NCI-H146 treated with DMSO at 0.1 percent for 48 hours (cell line): ENCODE measurements around the gene PSMD13.

Experiments used
- DNase-seq: peaks from one replicate; lab custom pipeline; 2025; ENCODE audit not compliant: unreplicated experiment; lab: John Stamatoyannopoulos, UW

The PSMD13 gene

DNA sequence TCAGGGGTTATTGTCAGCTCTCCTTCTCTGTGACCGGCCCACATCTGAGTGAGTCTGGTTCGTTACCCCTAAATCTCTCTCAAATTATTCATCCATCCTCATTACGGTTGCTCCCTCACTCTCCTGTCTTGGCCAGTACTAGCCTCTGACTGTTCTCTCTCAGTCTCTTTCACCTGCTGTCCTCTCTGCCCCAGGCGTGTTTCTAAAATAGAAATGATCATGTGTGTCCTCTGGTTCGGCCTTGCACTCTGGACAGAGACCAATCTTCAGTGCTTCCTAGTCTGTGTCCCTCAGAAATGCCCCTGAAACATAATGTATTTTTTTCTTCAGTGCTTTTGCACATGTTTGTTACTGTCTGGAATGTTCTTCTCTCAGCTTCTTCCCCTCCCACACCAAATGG, 4.9 kb downstream of the PSMD13 start:
- no peak for DNase-seq

GRCh38 chr11:244376-244775, 7.6 kb downstream of the PSMD13 start:
- no peak for DNase-seq

GRCh38 chr11:249062-249461, 12.3 kb downstream of the PSMD13 start:
- no peak for DNase-seq

- DNase-seq = no peak
These were observed 13.5 kb downstream of the PSMD13 start for GRCh38 chr11:250274-250673.

DNA sequence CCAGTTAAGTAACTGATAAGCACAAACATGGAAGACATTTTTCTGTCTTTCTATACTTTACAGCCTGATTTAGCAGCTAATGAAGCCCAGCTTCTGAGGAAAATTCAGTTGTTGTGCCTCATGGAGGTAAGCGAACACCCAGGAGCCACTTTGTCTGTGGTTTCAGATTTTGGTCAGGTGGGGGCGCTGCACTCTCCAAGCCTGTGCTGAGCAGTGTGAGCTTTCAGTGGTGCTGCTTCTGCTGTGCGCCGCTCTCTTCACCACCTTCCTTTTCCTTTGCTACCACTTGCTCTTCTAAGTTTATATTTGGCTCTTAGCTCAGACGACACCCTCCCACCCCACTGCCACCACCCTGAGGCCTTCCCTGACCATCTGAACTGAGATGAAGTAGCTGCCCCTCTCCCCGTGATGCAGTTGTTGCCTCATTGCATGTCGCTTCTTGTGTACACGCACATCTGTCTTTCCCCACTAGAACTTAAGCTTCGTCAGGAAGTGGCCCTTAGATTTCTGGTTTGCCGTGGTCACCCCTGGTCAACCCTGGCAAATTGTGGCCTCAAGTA, 14.0 kb downstream of the PSMD13 start:
- no peak for DNase-seq

DNA sequence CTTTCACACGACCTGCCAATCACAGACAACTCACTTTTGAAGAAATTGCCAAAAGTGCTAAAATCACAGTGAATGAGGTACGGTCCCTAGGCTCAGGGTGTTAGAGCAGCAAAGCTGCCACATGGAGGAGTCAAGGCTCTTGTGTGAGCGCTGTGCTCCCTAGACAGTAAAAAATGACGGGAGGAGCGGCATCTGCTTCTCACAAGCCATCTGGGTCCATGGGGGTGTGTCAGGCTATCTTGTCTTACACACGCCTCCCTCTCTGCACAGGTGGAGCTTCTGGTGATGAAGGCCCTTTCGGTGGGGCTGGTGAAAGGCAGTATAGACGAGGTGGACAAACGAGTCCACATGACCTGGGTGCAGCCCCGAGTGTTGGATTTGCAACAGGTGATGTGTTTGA, 14.8 kb downstream of the PSMD13 start:
- no peak for DNase-seq

DNA sequence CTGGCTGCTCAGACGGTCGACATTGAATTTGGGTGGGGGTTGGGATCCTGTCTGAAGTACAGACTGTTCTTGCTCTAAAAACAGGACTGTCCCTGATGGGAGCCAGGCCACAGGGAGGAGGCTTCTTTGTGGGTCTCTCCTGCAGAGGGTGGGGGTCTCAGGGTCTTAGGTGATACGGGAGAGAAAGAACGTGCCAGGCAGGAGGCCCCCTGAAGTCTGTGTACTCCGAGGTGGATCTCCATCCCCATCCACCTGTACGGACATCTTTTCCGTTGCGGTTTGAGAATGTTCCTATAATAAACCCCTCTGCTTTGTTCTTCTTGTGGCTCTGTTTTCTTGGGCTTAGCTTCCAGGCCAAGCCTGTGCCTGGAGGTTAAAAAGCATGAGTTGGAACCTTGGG, 15.9 kb downstream of the PSMD13 start:
- no peak for DNase-seq

- DNase-seq = no peak
These were observed 16.5 kb downstream of the PSMD13 start for GRCh38 chr11:253160-253885.

DNA sequence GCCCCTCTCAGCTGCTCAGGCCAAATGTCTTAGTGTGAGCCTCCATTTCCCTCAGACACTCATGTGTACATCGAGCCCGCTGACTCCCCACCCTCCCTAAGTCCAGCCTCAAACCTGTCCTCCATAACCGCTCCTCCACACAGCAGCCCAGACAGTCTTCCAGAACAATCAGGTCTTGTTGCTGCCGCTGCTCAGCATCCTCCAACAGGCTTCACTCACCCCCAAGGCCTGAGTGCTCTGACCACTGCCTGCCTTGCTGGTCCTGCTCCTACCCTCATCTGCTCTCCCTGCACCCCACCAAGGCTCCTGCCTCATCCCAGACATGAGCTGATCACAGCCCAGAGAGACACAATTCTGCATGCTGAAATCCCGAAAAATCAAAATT, 17.1 kb downstream of the PSMD13 start:
- no peak for DNase-seq

- DNase-seq = no peak
These were observed 18.4 kb downstream of the PSMD13 start for GRCh38 chr11:255176-255575.

GRCh38 chr11:255816-256215, 19.0 kb downstream of the PSMD13 start:
- no peak for DNase-seq

DNA sequence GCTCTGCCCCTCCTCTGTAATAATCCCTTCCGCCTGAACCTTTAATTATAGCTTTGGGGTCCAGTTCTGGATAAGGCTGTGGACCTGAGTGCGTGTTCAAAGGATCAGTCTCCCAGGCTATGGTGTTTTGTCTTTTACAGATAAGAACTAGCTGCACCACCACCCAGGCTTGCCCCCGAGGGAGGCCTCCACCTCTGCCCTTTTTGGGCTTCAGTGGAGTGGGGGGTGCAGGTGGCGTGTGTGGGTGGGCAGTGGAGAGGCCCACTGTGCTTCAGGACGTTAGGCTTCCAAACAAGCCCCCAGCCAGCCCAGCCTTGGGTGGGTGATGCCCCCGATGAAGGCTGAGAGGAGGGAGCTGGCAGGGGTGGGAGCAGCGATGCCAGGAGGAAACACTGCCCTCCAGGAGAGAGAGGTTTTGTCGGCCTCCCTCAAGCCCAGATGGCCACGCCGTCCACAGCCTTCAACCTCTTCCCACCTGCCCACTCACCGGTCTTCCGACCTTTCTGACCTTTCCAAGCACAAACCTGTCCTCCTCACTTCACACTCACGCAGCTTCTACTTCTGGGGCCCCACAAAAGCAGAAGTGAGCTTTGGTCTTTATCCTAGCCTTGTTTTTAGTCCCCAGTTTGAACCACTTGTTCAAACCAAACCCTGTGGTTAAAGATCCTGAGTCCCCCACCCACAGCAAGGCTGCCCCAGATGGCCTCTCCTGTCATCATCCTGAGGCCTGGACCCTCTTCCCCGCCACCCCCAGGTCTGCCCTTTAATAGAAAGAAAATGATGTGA, 20.4 kb downstream of the PSMD13 start:
- no peak for DNase-seq

GRCh38 chr11:257766-258493, 21.2 kb downstream of the PSMD13 start:
- no peak for DNase-seq

GRCh38 chr11:259413-259812, 22.6 kb downstream of the PSMD13 start:
- no peak for DNase-seq

DNA sequence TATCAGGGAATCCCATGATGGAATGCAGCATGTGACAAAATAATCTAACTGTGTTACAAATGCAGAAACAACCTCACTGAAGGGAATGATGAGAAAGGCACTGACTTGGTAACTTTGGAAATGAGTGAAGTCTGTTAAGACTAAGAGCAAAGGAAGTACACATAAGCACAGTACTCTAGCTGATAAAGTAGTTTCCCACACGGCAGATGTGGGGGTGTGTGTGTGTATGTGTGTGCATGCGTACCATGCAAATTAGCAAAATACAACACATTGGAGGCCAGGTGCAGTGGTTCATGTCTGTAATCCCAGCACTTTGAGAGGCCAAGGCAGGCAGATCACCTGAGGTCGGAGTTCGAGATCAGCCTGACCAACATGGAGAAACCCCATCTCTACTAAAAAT, 24.8 kb downstream of the PSMD13 start:
- no peak for DNase-seq

- DNase-seq = no peak
These were observed 30.1 kb downstream of the PSMD13 start for GRCh38 chr11:266676-267439.

GRCh38 chr11:267491-267994, 30.8 kb downstream of the PSMD13 start:
- no peak for DNase-seq

DNA sequence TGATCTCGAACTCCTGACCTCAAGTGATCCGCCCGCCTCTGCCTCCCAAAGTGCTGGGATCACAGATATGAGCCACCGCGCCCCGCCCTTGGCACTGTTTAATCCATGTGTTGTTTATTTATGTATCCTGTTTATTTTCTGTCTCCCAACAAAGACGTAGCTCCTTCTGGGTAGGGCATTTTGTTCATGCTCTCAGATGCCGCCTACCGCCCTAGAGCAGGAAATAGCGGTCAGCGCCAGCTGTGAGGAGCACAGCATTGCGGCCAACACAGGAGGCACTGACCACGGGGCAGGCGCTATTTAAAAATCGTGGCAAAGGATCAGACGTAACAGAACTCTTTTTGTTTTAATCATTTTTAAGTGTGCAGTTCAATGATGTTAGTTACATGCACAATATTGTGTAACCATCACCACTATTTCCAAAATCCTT, 32.0 kb downstream of the PSMD13 start:
- peak; percentile 3 for DNase-seq

GRCh38 chr11:269146-269890, 32.5 kb downstream of the PSMD13 start:
- DNase-seq = no peak
